Astrocyte (in vitro differentiated cells and primary cell): ENCODE measurements around the gene NCAPH2. TPM values are rescaled to one million over a fixed set of nuclear protein-coding genes. Genes with fewer than 3 reads are reported as not detected.

Experiments used
- DNase-seq: peaks from one replicate; pipeline ENCODE4 v3.0.0-alpha.2; 2010; ENCODE audit warnings: low read depth
- FAIRE-seq: peaks from 2 replicates; lab custom pipeline; 2011; peaks lifted over from hg19 to GRCh38; lab: Jason Lieb, UNC
- H2AFZ ChIP-seq: 2 replicates; pipeline ENCODE4 v1.6.0; 2012; ENCODE audit warnings: low read depth, low read length, inconsistent platforms
- H3K27ac ChIP-seq: 2 replicates; pipeline ENCODE4 v1.5.1; 2011; ENCODE audit warnings: low read depth, low read length, inconsistent platforms
- H3K27me3 ChIP-seq: 2 replicates; pipeline ENCODE4 v1.6.0; 2011; ENCODE audit warnings: low read length, inconsistent platforms; ENCODE audit not compliant: insufficient read depth
- H3K36me3 ChIP-seq: 2 replicates; pipeline ENCODE4 v1.5.1; 2011; ENCODE audit warnings: low read length, inconsistent platforms; ENCODE audit not compliant: insufficient read depth
- H3K4me1 ChIP-seq: 2 replicates; pipeline ENCODE4 v1.5.1; 2011; ENCODE audit warnings: low read length, inconsistent platforms; ENCODE audit not compliant: insufficient read depth
- H3K4me2 ChIP-seq: 2 replicates; pipeline ENCODE4 v1.6.0; 2012; ENCODE audit warnings: low read length, inconsistent platforms
- H3K4me3 ChIP-seq: 2 replicates; pipeline ENCODE4 v1.5.1; 2011; ENCODE audit warnings: low read depth, mild to moderate bottlenecking, low read length, inconsistent platforms; ENCODE audit not compliant: insufficient read depth
- H3K79me2 ChIP-seq: 2 replicates; pipeline ENCODE4 v1.6.0; 2012; ENCODE audit warnings: mild to moderate bottlenecking, low read length, inconsistent platforms; ENCODE audit not compliant: insufficient read depth
- H3K9ac ChIP-seq: 2 replicates; pipeline ENCODE4 v1.6.0; 2012; ENCODE audit warnings: mild to moderate bottlenecking, low read length, inconsistent platforms
- H3K9me3 ChIP-seq: 2 replicates; pipeline ENCODE4 v1.5.1; 2012; ENCODE audit warnings: low read depth, mild to moderate bottlenecking, low read length, inconsistent platforms; ENCODE audit not compliant: insufficient read depth
- H4K20me1 ChIP-seq: 2 replicates; pipeline ENCODE4 v1.6.0; 2012; ENCODE audit warnings: low read length, inconsistent platforms; ENCODE audit not compliant: insufficient read depth
- H3K27ac Mint-ChIP-seq: one replicate; pipeline ENCODE4 v1.8.0; 2021; ENCODE audit warnings: mild to moderate bottlenecking, mixed read lengths; ENCODE audit not compliant: unreplicated experiment
- H3K27me3 Mint-ChIP-seq: one replicate; pipeline ENCODE4 v1.8.0; 2021; ENCODE audit warnings: low read depth, mixed read lengths; ENCODE audit not compliant: unreplicated experiment
- H3K36me3 Mint-ChIP-seq: one replicate; pipeline ENCODE4 v1.8.0; 2021; ENCODE audit warnings: low read depth, mixed read lengths; ENCODE audit not compliant: unreplicated experiment
- H3K4me1 Mint-ChIP-seq: one replicate; pipeline ENCODE4 v1.8.0; 2021; ENCODE audit warnings: low read depth, mixed read lengths; ENCODE audit not compliant: unreplicated experiment
- H3K4me3 Mint-ChIP-seq: one replicate; pipeline ENCODE4 v1.8.0; 2021; ENCODE audit warnings: mild to moderate bottlenecking, moderate library complexity, mixed read lengths; ENCODE audit not compliant: unreplicated experiment
- H3K9me3 Mint-ChIP-seq: one replicate; pipeline ENCODE4 v1.8.0; 2021; ENCODE audit warnings: mild to moderate bottlenecking, mixed read lengths; ENCODE audit not compliant: unreplicated experiment
- EZH2 ChIP-seq: IDR thresholded peaks from 2 replicates; pipeline ENCODE4 v1.6.1; 2012; ENCODE audit warnings: mild to moderate bottlenecking, low read length, inconsistent platforms; ENCODE audit not compliant: insufficient read depth
- total RNA-seq: library from RNA; stranded (reverse); gene quantifications from 2 replicates; pipeline ENCODE4 v1.2.1, GENCODE V29; 2021
- TF ChIP-seq, protein P1 (sequence below): IDR thresholded peaks from 2 replicates; pipeline ENCODE4 v1.5.1; 2011; ENCODE audit warnings: low read depth, mild to moderate bottlenecking, inconsistent platforms, low read length, moderate library complexity; ENCODE audit not compliant: insufficient read depth

Gene NCAPH2
- total RNA-seq, 1 donor from 2014 or later: 25.6 TPM

DNA sequence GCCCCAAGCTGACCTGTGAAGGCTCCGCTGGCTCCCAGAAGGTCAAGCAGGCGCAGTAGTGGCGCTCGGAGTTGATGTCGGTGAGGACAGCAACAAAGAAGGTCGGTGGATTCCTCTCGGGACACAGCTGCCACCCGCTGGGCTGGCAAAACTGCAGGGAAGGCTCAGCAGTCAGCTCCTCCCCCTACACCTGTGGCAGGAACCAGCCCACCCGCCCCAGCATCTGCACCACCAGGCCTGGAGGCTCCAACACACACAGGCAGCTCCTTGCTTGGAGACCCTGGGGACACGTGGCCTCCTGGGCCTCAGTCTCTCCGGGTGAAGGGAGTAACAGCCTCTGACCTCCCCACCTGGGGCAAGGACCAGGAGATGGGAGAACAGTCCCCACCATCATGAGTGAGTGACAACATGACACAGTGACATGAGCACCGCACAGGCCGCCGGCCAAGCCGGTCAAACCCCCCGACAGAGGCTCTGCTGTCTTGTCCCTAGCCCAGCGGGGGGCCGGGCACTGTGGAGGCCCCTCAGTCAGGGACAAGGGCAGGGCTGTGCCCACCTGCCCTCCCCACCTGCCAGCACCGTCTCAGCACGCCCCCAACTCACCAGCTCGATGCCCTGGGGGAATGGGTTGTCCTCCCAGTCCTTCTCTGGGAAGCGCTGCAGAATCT is 40.1 kb upstream of the NCAPH2 start:
- no peak overlapping the region for H3K27ac Mint-ChIP-seq
- H3K4me3 Mint-ChIP-seq: no peak overlapping the region
- Histone ChIP-seq H3K27me3 (no peaks in the 10 kb centered on the region), H3K79me2 (peaks cover 53% of the 10 kb centered on the region), H3K36me3 (peaks cover 4% of the 10 kb centered on the region), H3K4me2 (no peak overlapping the region), H3K4me3 (no peak overlapping the region), H3K4me1 (peaks cover 19% of the 10 kb centered on the region), H3K27ac (no peak overlapping the region), H4K20me1 (peaks cover 71% of the 10 kb centered on the region), H3K9ac (no peak overlapping the region), H3K9me3 (no peaks in the 10 kb centered on the region), H2AFZ (no peak overlapping the region)
- H3K36me3 Mint-ChIP-seq: peaks cover 2% of the 10 kb centered on the region
- H3K9me3 Mint-ChIP-seq: no peaks in the 10 kb centered on the region
- DNase-seq (no peak), FAIRE-seq (no peak)
- H3K27me3 Mint-ChIP-seq: no peaks in the 10 kb centered on the region
- TF ChIP-seq, protein P1, sequence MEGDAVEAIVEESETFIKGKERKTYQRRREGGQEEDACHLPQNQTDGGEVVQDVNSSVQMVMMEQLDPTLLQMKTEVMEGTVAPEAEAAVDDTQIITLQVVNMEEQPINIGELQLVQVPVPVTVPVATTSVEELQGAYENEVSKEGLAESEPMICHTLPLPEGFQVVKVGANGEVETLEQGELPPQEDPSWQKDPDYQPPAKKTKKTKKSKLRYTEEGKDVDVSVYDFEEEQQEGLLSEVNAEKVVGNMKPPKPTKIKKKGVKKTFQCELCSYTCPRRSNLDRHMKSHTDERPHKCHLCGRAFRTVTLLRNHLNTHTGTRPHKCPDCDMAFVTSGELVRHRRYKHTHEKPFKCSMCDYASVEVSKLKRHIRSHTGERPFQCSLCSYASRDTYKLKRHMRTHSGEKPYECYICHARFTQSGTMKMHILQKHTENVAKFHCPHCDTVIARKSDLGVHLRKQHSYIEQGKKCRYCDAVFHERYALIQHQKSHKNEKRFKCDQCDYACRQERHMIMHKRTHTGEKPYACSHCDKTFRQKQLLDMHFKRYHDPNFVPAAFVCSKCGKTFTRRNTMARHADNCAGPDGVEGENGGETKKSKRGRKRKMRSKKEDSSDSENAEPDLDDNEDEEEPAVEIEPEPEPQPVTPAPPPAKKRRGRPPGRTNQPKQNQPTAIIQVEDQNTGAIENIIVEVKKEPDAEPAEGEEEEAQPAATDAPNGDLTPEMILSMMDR: no peak
- TF ChIP-seq EZH2: no peak
- H3K4me1 Mint-ChIP-seq: peaks cover 10% of the 10 kb centered on the region

DNA sequence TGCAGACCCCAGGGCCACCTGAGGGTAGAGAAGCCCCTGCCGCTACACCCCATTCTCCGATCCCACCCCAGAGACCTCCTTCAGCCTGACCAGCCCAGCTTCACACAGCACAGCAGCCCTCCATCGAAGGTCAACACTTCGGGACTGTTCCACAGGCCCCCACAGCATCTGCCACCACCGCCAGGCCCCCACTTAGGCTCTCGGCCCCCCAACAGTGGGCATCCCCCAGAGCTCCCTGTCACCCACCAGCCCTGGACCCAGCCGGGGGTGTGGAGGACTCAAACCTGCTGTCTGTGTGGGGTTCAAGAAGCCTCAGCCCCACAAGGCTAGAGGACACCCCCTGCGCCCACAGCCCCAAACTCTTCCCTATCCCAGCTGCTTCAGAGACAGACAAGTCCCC is 39.4 kb upstream of the NCAPH2 start:
- Mint-ChIP-seq H3K4me3 (peak overlapping the region; percentile 29), H3K27ac (no peak overlapping the region), H3K4me1 (peaks cover 16% of the 10 kb centered on the region), H3K27me3 (no peaks in the 10 kb centered on the region), H3K36me3 (peaks cover 4% of the 10 kb centered on the region), H3K9me3 (no peaks in the 10 kb centered on the region)
- H2AFZ ChIP-seq: no peak overlapping the region
- no peak for TF ChIP-seq EZH2
- TF ChIP-seq, protein P1: no peak
- peaks cover 2% of the 10 kb centered on the region for H3K36me3 ChIP-seq
- peaks cover 60% of the 10 kb centered on the region for H3K79me2 ChIP-seq
- peaks cover 72% of the 10 kb centered on the region for H4K20me1 ChIP-seq
- H3K4me2 ChIP-seq: no peak overlapping the region
- peaks cover 26% of the 10 kb centered on the region for H3K4me1 ChIP-seq
- no peak for DNase-seq
- no peak overlapping the region for H3K9ac ChIP-seq
- H3K9me3 ChIP-seq: no peaks in the 10 kb centered on the region
- no peaks in the 10 kb centered on the region for H3K27me3 ChIP-seq
- no peak overlapping the region for H3K27ac ChIP-seq
- H3K4me3 ChIP-seq: no peak overlapping the region
- no peak for FAIRE-seq
